Measurements from ENCODE around the gene BFSP2.
"Not testable (repeated sequence)": the region's sequence is repeated elsewhere in the genome, so short reads cannot be mapped to it uniquely, and the experiment has no call there.

Gene BFSP2

DNA sequence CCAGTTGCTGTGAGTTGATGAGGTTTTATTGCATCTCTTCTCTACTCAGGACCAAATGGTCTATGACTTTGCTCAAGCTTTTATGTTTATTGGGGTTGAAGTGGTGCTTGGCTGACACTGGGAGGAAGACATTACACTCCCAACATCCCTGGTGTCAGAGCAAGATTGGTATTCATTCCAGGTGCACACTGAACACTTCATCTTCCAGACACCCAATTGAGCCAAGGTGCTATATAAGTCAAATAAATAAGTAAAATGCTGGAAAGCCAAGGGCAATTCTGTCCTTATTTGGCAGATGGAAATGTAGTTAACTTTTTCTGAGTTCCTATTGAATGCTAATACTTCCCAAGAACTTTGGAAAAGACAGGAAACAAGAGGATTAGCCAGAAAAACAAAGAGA lies 120.4 kb downstream of the BFSP2 start:
- DNase-seq (ENCODE audit: low read depth): no peak

DNA sequence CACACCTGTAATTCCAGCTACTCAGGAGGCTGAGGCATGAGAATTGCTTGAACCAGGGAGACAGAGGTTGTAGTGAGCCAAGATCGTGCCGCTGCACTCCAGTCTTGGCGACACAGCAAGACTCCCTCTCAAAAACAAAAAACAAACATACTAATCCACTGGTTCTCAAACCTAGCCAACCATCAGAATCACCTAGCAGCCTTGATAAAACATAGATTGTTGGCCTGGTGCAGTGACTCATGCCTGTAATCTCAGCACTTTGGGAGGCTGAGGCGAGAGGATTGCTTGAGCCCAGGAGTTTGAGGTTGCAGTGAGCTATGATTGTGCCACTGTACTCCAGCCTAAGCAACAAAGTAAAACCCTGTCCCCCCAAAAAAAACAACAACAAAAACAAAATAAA lies 121.1 kb downstream of the BFSP2 start:
- not testable (repeated sequence) for DNase-seq (ENCODE audit: low read depth)

DNA sequence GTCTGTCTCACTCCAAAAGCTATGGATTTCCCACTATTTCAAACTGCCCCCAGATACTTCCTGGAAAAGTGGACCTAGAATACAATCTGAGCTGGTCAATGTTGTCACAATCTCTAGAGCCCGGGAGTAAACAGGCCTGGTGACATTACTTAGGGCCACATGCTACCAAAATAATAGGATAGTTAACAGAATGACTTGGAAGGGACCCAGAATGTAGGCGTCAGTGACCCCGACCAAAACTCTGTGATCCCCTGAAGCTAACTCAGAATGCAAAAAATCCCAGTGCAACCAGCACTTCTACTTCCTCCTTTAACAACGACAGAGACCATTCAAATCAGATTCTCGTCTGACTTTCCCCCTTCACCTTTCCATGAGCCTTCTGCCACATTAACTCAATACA lies 122.1 kb downstream of the BFSP2 start:
- no peak for DNase-seq (ENCODE audit: low read depth)

DNA sequence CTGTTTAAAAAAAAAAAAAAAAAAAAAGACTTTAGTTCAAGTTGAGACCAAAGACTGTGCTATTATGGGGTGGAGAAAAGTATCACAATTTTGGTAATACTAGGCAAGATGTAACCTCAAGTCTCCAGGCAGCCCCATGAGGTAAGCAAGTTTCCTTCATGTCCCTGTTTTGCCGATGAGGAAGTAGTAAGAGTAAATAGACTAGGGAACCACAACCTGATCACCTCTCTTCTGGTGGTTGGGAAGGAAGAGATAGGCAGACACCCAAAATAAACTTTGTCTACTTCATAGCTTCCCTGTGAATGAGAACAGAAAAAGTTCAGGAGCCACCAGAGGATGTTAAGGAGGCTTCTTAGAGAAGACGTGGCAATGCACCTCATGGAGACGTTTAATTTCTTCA lies 123.9 kb downstream of the BFSP2 start:
- not testable (repeated sequence) for DNase-seq (ENCODE audit: low read depth)
